ENCODE measurements around the gene PTPRU. TPM values are rescaled to one million over a fixed set of nuclear protein-coding genes. Genes with fewer than 3 reads are reported as not detected.

The PTPRU gene
- total RNA-seq, 4 donors from 2014 or later, result 12.3 to 19.9 (median 15.9) TPM

DNA sequence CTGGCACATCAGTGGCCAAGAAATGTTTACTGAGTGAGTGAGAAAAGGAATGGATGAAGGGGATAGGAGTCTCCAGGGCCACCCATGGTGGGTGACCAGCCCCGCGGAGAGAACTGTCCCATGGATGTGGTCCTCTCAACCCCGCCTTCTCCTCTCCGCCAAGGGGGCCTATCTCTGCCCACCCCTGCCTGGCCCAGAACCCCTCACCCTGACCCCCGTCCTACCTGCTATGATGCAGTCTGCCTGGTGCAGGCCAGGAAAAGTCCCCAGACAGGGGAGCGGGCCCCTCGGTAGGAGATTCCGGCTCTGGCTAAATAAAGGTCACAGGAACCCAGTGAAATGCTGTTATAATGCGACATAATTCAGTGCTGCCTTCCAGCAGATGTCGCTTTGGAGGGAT is 107.6 kb downstream of the PTPRU start:
- no peak for DNase-seq (ENCODE audit: low spot score)
- ATAC-seq (ENCODE audit: low FRiP score), result no peak
- TF ChIP-seq, protein P1, sequence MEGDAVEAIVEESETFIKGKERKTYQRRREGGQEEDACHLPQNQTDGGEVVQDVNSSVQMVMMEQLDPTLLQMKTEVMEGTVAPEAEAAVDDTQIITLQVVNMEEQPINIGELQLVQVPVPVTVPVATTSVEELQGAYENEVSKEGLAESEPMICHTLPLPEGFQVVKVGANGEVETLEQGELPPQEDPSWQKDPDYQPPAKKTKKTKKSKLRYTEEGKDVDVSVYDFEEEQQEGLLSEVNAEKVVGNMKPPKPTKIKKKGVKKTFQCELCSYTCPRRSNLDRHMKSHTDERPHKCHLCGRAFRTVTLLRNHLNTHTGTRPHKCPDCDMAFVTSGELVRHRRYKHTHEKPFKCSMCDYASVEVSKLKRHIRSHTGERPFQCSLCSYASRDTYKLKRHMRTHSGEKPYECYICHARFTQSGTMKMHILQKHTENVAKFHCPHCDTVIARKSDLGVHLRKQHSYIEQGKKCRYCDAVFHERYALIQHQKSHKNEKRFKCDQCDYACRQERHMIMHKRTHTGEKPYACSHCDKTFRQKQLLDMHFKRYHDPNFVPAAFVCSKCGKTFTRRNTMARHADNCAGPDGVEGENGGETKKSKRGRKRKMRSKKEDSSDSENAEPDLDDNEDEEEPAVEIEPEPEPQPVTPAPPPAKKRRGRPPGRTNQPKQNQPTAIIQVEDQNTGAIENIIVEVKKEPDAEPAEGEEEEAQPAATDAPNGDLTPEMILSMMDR (IDR thresholded peaks at IDR 0.05), result no peak

- DNase-seq (ENCODE audit: low spot score) (no peak), ATAC-seq (ENCODE audit: low FRiP score) (no peak)
- TF ChIP-seq, protein P1 (IDR thresholded peaks at IDR 0.05), result no peak
Observed at GRCh38 chr1:29344336-29344735, 108.0 kb downstream of the PTPRU start.

DNA sequence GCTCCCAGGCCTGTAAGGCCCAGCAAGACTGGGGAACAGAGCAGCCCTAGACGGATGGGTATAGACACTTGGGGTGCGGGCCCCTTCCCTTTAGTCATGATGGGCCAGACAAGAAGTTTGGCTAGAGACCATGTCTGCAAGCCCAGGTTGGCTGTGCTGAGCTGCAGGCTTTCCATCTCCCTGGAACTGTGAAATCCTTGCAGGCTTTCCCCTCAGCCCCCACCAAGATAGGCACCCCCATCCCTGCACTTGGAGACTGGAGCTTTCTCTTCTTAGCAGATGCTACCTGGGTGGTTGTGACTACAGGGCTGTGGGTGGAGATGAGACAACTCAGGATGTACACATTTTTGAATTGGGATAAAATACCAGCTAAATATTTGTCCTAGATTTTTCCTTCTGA is 110.3 kb downstream of the PTPRU start:
- no peak for DNase-seq (ENCODE audit: low spot score)
- TF ChIP-seq, protein P1 (IDR thresholded peaks at IDR 0.05), result no peak
- ATAC-seq (ENCODE audit: low FRiP score), result no peak

DNA sequence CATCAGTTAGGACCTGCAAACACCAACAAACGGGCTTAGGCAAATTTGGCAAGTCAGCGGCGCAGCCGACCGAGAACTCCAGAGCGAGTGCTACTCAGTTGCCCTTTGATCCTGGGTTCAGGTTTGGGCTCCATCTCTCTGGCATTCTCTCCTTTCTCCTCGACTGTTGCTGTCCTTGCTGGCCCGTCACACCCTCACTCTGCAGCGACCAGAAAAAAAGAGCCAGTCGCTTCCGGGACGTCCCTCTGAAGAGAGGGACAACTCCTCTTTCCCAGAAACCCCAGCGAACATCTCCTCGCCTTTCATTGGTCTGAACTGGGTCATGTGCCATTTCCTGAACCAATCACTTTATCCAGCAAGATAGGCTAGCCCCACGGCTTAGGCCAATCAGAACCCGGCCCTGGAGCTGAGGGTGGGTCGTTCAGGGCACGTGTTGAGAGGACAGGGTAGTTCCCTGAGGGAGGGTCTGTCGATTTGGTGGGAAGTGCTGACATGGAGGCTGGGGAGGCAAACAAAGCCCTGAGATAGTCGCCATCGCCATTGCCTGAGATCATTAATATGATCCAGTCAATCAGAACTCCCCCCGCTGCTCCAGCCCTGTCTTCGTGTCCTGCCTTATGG is 113.7 kb downstream of the PTPRU start:
- TF ChIP-seq, protein P1 (IDR thresholded peaks at IDR 0.05), result no peak
- DNase-seq (ENCODE audit: low spot score) (no peak), ATAC-seq (ENCODE audit: low FRiP score) (no peak)

DNA sequence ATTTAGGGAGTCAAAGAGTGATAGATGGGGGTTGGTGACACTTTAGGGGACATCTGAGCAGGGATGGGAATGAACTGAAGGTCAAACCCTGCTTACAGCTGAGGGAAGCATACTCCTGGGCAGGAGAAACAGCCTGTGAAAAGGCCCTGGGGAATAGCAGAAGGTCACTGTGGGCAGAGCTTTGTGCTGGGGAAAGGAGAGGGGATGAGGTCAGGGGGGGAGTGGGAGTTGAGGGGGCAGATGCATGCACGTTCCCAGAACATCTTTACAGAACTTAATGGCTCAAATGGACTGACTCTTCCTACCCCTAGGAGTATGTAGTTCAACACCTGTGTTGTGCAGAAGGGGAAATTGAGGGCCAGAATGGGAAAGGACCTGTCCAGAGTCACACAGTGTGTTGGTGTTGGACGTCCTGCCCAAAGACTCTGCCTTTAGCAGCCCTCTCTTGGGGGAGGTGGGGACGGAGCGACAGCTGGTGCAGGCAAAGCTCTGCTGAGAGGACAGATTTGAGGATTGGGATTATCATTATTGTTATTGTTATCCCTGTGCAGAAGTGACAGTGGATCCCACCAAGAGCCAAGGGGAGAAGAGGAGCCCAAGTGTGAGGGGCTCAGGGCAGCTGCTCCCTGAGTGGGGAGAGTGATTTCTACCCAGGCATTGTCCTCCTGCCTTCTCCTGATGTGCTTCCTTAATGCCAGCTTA is 116.5 kb downstream of the PTPRU start:
- DNase-seq (ENCODE audit: low spot score), result no peak
- no peak for ATAC-seq (ENCODE audit: low FRiP score)
- TF ChIP-seq, protein P1 (IDR thresholded peaks at IDR 0.05), result no peak

DNA sequence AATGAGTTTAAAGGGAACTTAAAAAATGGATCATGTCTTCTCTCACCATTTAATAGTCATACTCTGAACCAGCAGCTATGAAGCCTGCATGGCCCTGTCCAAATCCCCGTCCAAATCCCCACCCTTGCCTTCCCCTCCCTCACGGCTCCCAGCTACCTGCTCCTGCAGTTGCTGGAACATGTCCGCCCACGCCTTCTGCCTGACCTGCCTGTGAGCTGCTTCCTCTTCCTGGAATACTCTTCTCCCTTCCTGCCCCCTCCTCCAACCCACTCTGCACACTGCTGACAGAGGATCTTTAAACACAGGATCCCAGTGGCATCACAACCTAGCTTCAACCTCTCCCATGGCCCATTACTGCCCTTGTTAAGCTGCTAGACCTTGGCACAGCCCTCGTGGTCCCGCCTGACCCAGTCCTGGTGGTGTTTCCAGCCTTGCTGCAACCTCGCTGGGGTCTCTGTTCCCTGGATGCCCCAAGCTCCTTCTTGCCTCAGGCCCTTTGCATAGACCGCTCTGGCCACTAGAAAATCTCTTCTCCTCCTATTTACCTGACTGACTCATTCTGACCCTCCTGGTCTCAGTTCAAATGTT is 118.3 kb downstream of the PTPRU start:
- TF ChIP-seq, protein P1 (IDR thresholded peaks at IDR 0.05), result no peak
- ATAC-seq (ENCODE audit: low FRiP score), result no peak
- DNase-seq (ENCODE audit: low spot score), result no peak
